KMS-11 (cell line): ENCODE data around the gene MRPL17.

Experiments
- H2AFZ ChIP-seq: fragments of 200-600 bp; sonication (generic); 2 replicates; pipeline ENCODE4 v1.6.1; 2016; ENCODE audit warnings: antibody characterized with exemption, mixed run types, low read depth
- H3K27ac ChIP-seq: fragments of 200-600 bp; sonication (generic); 2 replicates; pipeline ENCODE4 v1.6.1; 2016; ENCODE audit warnings: mild to moderate bottlenecking, mixed run types
- H3K27me3 ChIP-seq: fragments of 200-600 bp; sonication (generic); 2 replicates; pipeline ENCODE4 v1.6.1; 2017; ENCODE audit warnings: mild to moderate bottlenecking, low read depth, mixed run types, moderate library complexity; ENCODE audit not compliant: insufficient read depth
- H3K36me3 ChIP-seq: fragments of 200-600 bp; sonication (generic); 2 replicates; pipeline ENCODE4 v1.6.1; 2017; ENCODE audit warnings: mild to moderate bottlenecking, mixed run types; ENCODE audit not compliant: insufficient read depth
- H3K4me1 ChIP-seq: fragments of 200-600 bp; sonication (generic); 2 replicates; pipeline ENCODE4 v1.6.1; 2016; ENCODE audit warnings: mild to moderate bottlenecking, low read depth, mixed run types; ENCODE audit not compliant: poor library complexity, severe bottlenecking
- H3K4me2 ChIP-seq: fragments of 200-600 bp; sonication (generic); 2 replicates; pipeline ENCODE4 v1.7.0; 2016; ENCODE audit warnings: mild to moderate bottlenecking, mixed run types
- H3K4me3 ChIP-seq: fragments of 200-600 bp; sonication (generic); IDR thresholded peaks from 2 replicates; pipeline ENCODE4 v1.6.1; 2017; ENCODE audit warnings: low read depth, low read length, mixed read lengths; ENCODE audit not compliant: insufficient read depth
- H3K79me2 ChIP-seq: fragments of 200-600 bp; sonication (generic); 2 replicates; pipeline ENCODE4 v1.6.1; 2016; ENCODE audit warnings: low read depth, mixed run types; ENCODE audit not compliant: insufficient read depth
- H3K9ac ChIP-seq: fragments of 200-600 bp; sonication (generic); 2 replicates; pipeline ENCODE4 v1.6.1; 2016; ENCODE audit warnings: mild to moderate bottlenecking, mixed run types
- H4K20me1 ChIP-seq: fragments of 200-600 bp; sonication (generic); 2 replicates; pipeline ENCODE4 v1.6.1; 2016; ENCODE audit warnings: mild to moderate bottlenecking, mixed run types; ENCODE audit not compliant: insufficient read depth
- CTCF ChIP-seq: fragments of 200-600 bp; sonication (generic); conservative IDR thresholded peaks from 2 replicates; pipeline ENCODE4 v1.6.1; 2017; ENCODE audit warnings: low read depth, mild to moderate bottlenecking, antibody characterized with exemption, low read length, moderate library complexity, mixed read lengths

The MRPL17 gene

GRCh38 chr11:6682936-6683861 is at the start of gene MRPL17:
Gene MRPL17 (minus strand): TSS chr11:6683340. CDS start chr11:6683296, 44 bp downstream.
- peak within 1 kb of the TSS; percentile 73 for H3K4me2 ChIP-seq
- H3K4me1 ChIP-seq: peaks cover 15% of the 10 kb centered on the region
- peak within 1 kb of the TSS; percentile 71 for H3K27ac ChIP-seq
- no peaks in the 10 kb centered on the region for H4K20me1 ChIP-seq
- peak within 1 kb of the TSS; percentile 91 for H3K9ac ChIP-seq
- H3K4me3 ChIP-seq: peak within 1 kb of the TSS; percentile 71
- H3K27me3 ChIP-seq: no peaks in the 10 kb centered on the region
- peak; percentile 81 for TF ChIP-seq CTCF
- H2AFZ ChIP-seq: peak within 1 kb of the TSS; percentile 79
- H3K79me2 ChIP-seq: peaks cover 27% of the 10 kb centered on the region
- peaks cover 8% of the 10 kb centered on the region; the same call in 1 of the 2 replicates for H3K36me3 ChIP-seq

DNA sequence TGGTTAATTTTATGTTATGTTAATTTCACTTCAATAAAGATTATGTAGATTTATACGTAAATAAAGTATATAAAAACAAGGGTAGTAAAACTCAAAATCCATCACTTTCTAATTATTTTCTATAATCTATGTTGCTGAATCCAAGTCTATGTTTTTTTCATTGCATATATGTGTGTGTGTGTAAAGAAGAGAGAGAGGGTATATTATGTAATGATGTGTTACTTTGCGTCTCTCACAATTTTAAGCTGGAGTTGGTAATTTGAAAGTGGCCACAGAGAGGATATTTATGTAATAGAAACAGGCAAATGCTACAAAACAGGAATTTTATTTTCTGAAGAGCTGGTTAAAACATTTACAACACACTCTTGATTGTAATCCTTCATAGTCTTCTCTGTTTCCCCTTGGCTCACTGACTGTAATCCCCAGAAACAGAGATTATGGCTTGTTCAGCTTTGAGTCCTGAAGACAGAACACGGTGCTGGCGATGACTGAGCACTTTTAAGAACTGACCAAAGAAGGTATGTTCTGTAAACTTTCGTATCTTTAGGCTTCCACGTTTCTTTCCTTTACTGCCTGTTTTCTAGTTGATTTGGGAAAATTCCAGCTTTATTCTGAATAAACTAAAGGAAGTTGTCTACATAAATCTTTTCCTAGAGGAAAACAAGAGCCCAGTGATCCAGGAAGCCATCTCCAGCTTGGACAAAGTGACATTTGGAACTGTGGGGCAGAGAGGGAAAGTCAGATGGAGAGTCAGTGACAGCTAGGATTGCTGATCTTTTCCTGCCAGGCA is 45.0 kb upstream of the MRPL17 start:
- Histone ChIP-seq H4K20me1 (no peaks in the 10 kb centered on the region), H3K27me3 (no peaks in the 10 kb centered on the region), H3K4me1 (no peaks in the 10 kb centered on the region), H3K27ac (no peak overlapping the region), H3K79me2 (no peaks in the 10 kb centered on the region), H3K36me3 (no peaks in the 10 kb centered on the region), H2AFZ (no peak overlapping the region), H3K9ac (no peak overlapping the region), H3K4me3 (no peak overlapping the region), H3K4me2 (no peak overlapping the region)
- TF ChIP-seq CTCF: no peak

- Histone ChIP-seq H3K36me3 (no peaks in the 10 kb centered on the region), H4K20me1 (no peaks in the 10 kb centered on the region), H3K4me3 (no peak overlapping the region), H3K4me1 (no peaks in the 10 kb centered on the region), H3K27me3 (no peaks in the 10 kb centered on the region), H3K27ac (no peak overlapping the region), H3K4me2 (no peak overlapping the region), H3K9ac (no peak overlapping the region), H3K79me2 (no peaks in the 10 kb centered on the region), H2AFZ (no peak overlapping the region)
- TF ChIP-seq CTCF: no peak
Observed at GRCh38 chr11:6725386-6725896, 42.3 kb upstream of the MRPL17 start.

- Histone ChIP-seq H3K79me2 (no peaks in the 10 kb centered on the region), H3K9ac (no peak overlapping the region), H4K20me1 (no peaks in the 10 kb centered on the region), H3K36me3 (no peaks in the 10 kb centered on the region), H3K27me3 (no peaks in the 10 kb centered on the region), H3K4me1 (no peaks in the 10 kb centered on the region), H3K4me2 (no peak overlapping the region), H3K4me3 (no peak overlapping the region), H2AFZ (no peak overlapping the region), H3K27ac (no peak overlapping the region)
- TF ChIP-seq CTCF: no peak
Observed at GRCh38 chr11:6724013-6724412, 40.9 kb upstream of the MRPL17 start.
